GM18870 (cell line): Measurements from ENCODE around the gene CCDC9B.

Experiments
- ATAC-seq: cut with Tn5 transposase; IDR thresholded peaks from one replicate; pipeline ENCODE4 v1.9.1; 2021; ENCODE audit warnings: moderate library complexity; ENCODE audit not compliant: unreplicated experiment

The CCDC9B gene

GRCh38 chr15:40310993-40311392 is 29.7 kb downstream of the CCDC9B start:
- ATAC-seq, result no peak

DNA sequence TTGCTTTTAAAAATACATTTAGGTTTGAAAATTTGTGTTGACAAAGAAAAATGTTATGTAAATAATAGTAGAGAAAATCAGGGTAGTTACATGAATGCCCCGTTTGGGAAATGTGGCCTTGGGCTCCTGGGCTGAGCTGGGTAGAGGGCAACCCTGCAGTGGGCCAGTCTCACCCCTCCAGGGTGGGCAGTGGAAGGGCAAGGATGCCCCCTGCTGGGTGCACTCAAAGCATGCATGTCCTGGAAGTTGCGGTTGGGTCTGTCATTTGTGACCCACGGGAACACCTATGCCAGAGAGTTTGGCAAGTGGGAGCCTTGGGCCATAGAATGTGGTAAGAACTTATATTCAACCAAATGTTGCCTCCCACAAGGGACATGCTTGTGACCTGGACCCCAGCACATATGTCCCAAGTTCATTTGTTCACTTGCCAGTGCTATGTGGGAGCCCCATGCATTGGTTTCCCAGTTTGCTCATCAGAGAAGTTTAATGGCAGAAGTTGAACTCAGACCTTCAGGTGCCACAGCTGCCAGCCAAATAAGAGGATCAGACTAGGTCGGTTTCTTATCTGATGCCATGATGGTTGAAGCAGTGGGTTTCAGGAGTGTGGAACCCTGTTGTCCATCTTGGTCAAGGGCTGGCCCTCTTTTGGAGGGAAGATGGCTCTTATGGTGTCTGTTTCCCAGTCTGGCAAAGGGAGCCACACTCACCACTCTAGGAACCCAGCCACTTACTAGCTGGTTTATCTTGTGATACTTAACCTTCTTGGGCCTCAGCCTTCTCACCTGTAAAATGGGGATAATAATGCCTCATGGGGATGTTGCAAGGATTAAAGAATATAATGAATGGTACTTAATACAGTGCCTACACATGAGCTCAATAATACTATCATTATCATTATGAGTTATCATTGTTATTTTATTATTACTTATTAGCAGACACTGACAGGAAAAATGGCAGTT is 30.5 kb downstream of the CCDC9B start:
- ATAC-seq, result no peak

DNA sequence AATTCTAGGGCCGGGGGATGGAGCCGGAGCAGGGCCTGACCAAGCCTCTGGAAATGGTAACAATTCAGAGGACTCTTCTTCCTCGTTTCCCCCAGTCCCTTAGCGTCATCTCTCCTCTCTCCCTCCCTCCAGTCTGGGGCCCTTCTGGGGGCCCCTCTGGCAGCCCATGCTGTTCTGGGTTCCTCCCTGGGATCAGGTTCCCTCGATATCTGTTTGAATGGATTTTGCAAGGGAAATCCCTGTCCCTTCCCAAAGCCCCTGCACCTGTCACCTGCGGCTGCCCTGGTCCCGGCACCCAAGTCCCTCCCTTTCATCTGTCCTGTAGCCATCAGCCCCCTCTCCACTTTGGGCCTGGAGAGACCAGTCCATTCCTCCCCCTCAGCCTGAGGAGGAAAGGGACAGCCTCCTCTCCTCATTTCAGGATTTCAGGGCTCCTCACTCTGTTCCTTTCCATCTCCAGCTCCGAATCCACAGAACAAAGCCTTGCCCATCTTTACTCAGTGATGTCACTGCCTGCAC is 31.3 kb downstream of the CCDC9B start:
- ATAC-seq, result no peak

DNA sequence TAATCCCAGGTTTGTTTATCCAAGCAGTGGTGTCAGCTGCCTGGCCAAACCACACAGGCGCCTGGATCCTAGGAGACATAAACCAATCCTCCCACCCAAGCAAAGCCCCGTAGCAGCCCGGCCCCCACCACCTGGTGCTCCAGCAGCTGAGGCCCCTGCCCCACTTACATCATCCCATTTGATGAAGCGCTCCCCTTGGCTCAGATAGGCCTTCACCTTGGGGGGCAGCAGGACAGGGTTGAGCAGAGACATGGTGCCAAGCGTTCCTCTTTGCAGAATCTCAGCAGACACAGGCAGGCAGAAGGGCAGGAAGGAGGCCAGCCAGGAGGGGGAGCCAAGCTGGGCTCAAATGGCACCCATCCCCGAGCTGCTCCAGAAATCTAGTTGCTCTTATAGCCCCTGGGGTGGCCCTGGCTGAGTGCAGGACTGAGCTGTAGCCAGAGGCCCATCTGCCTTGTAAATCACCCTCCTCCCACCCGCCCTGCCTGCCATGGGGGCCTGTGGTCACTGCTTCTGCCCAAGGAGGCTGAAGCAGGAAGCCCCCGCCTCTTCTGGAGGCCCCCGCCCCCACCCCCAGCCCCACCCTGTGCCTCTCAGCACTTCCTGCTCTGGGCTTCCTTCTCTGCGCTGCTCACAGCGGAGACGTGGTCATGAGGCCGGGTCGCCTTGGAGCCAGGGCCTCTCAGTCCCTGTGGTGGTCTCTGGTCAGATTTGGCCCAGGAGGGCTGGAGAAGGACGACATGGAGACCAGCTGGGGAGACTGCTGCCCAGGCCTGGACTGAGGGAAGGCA is 33.1 kb downstream of the CCDC9B start, which contains the start of gene PLCB2:
Gene PLCB2, minus strand, starts transcription at position 515 of the 791 bp plus-strand sequence. Its CDS starts 263 bp downstream, at position 252.
- no peak for ATAC-seq

- ATAC-seq, result no peak
Measured at GRCh38 chr15:40306908-40307307, 33.8 kb downstream of the CCDC9B start.

- ATAC-seq, result no peak
Measured at GRCh38 chr15:40306371-40306770, 34.4 kb downstream of the CCDC9B start.

- ATAC-seq, result no peak
Measured at GRCh38 chr15:40305281-40305680, 35.5 kb downstream of the CCDC9B start.

- no peak for ATAC-seq
Measured at GRCh38 chr15:40303576-40303975, 37.2 kb downstream of the CCDC9B start.

DNA sequence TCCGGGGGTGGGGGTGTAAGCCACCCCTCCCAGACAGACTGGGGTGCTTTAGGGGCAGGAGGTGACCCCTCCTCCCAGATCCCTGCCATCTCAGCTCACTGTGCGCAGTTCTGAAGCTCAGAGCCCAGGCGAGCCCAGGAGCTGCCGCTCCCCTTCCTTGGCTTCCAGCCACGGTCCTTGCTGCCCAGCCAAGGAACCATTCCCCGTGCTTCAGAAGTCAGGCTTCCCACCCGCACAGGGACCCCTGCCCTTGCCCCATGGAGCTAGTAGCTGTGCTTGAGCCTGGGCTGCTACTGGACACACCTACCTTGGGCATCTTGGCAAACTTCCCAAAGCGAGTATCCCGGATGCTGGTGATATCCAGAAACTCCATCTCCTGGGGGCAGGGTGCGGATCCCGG is 37.8 kb downstream of the CCDC9B start:
- ATAC-seq, result no peak

DNA sequence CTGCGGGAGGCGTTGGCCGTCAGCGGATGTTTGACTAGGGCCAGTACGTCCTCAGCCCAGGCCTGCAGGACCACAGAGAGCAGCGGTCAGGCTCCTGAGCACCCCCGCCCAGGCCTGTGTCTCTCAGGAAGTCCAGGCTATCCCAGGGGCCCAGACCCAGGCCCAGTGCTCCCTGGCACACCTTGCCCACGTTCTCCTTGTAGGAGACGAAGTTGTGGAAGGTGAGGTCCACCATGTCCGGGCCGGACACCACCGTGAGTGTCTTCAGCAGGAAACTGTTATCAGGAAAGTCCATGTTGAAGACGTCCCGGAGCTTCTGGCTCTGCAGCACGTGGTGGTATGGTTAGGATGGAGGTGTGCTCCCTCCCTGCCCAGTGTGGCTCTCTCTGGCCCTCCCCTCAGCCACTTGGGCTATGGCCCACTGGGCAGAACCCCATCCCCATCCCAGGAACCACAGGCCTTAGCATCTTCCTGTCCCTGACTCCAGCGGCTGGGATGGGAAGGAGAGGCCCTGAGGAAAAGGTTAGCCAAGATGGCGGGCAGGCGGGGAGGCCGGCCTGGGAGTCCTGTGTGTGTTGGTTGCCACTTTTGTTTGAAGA is 38.4 kb downstream of the CCDC9B start:
- ATAC-seq, result no peak

- ATAC-seq, result no peak
Measured at GRCh38 chr15:40301467-40302179, 39.1 kb downstream of the CCDC9B start.

GRCh38 chr15:40300771-40301170 is 40.0 kb downstream of the CCDC9B start:
- ATAC-seq, result no peak

DNA sequence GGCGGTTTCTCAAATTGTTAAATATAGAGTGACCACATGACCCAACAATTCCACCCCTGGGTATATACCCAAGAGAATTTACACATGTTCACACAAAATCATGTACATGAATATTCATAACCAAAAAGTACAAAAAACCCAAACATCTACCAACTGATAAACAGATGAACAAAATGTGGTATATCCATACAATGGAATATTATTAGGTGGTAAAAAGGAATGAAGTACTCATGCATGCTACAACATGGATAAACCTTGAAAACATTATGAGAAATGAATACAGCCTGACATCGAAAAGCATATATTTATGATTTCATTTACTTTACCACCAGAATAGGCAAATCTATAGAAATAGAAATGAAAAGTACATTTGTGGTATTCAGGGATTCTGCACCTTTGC is 40.4 kb downstream of the CCDC9B start:
- no peak for ATAC-seq

- no peak for ATAC-seq
Measured at GRCh38 chr15:40298216-40298935, 42.4 kb downstream of the CCDC9B start.

- no peak for ATAC-seq
Measured at GRCh38 chr15:40297356-40297755, 43.4 kb downstream of the CCDC9B start.

DNA sequence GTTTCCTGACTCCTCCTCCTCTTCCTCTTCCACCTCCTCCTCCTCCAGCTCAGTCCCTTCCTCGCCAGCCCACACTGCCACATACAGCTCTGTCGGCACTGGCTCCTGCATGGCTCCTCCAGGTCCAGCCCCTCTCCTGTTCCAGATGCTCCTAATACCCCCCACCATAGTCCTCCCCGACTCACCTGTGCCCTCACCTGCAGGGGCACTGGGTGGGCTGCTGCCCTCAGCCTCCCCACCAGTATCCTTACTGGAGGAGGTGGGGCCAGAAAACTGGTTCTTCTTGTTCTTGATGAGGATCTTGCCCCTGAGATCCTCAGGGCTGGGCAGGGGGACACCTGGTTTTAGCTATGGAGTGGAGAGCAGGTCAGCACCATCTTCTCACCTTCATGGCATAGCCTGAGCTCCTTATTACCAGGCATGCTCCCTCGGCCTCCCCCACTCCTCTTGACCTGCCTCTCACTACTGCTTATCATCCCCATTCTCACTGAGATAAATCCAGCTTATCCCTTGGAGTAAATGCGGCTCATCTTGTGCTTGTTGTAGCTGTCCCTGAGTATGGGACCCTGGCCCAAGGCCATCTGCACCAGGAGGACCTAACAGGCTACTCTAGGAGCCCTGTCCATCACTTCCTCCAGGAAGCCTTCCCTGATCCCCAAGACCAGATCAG is 44.0 kb downstream of the CCDC9B start:
- no peak for ATAC-seq

DNA sequence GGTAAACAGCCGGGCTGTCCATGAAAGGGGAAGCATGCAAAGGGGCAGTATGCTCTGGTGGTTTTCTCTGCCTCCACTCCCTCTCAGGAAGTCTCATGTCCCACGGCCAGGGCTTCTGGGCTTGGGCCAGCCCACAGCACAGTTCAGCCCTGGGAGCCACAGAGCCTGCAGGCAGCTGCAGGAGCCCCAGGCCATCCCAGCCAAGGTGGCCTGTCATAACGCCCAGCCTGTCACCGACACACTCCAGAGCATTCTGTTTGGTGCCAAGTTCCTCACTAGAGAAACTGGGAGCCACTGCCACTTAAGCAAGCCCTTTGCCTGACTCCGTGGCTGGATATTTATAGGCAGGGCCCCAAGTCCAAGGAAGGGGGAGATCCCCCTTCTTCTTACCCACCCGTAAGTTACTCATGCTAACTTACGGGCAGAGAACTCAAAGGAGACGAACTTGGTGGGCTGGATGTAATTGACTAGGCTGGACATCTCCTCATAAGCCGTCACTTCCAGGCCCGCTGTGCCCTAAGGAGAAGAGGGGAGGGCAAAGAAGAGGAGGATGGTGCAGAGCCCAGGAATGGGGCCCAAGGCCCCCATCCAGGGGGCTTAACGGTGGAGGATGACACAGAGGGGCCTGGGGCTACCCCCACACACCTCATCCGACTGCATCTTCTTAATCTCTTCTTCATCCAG is 44.7 kb downstream of the CCDC9B start:
- ATAC-seq, result no peak

- ATAC-seq, result no peak
Measured at GRCh38 chr15:40295297-40295696, 45.4 kb downstream of the CCDC9B start.
